Activated T-cell treated with anti-CD3 and anti-CD28 coated beads, Interleukin-2, amount 50 U/mL, for 24 hours (primary cell): ENCODE data around the gene PI4KA.
"Not testable (repeated sequence)": the region's sequence is repeated elsewhere in the genome, so short reads cannot be mapped to it uniquely, and the experiment has no call there.

Experiments
- DNase-seq: peaks from one replicate; pipeline ENCODE4 v3.0.0-alpha.2; 2020
- H3K27ac Mint-ChIP-seq: 2 replicates; pipeline ENCODE4 v1.8.0; 2020; ENCODE audit warnings: mild to moderate bottlenecking, mixed read lengths
- H3K27me3 Mint-ChIP-seq: 2 replicates; pipeline ENCODE4 v1.8.0; 2020; ENCODE audit warnings: mixed read lengths
- H3K36me3 Mint-ChIP-seq: 2 replicates; pipeline ENCODE4 v1.8.0; 2020; ENCODE audit warnings: low read depth, mixed read lengths
- H3K4me1 Mint-ChIP-seq: 2 replicates; pipeline ENCODE4 v1.8.0; 2020; ENCODE audit warnings: low read depth, mixed read lengths
- H3K4me3 Mint-ChIP-seq: 2 replicates; pipeline ENCODE4 v1.8.0; 2020; ENCODE audit warnings: mild to moderate bottlenecking, moderate library complexity, mixed read lengths
- H3K9me3 Mint-ChIP-seq: 2 replicates; pipeline ENCODE4 v1.8.0; 2020; ENCODE audit warnings: mixed read lengths

Gene PI4KA

DNA sequence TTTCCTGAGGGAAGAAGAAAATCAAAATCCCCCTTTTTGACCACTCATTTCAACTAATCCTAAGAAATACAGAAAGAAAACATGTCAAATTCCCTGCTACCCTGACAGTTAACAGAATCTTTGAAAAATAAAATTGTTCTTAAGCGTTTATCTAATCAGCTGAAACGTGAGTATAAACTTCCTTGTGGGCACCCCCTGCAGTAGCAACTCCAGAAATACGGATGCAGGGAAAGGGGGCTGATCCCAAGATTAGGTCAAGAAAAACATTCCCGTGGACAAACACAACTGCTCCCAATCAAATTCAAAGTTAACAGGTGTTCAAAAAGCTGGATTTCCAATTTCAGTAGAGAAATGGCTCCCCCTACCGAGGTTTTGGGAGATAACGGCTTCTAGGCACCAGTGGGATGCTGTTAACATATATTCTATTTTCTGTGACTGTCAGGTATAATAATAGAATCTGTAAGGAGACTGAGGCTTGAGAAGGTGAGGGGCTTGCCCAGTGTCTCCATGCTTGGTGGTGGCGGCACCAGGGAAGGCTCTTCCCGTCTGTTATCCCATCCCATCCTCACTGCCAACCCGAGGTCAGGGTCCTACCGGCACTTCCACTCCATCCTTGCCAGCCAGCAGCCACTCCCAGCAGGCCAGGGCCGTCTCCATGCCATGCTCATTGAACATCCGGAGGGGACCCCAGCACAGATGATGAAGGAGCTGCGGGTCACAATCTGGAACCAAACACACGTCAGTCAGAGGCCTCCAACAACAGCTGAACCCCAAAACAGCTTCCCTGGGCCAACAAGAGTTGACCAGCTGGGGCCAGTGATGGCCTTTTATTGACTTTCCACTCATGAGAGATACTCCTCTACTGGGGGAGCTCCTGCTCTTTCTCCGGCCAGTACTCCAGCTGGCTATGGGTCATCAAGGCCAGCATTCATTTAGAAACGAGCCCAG lies 116.7 kb downstream of the PI4KA start:
- no peaks in the 10 kb centered on the region for H3K9me3 Mint-ChIP-seq
- no peak overlapping the region for H3K4me3 Mint-ChIP-seq
- DNase-seq = peak; percentile 50
- H3K27me3 Mint-ChIP-seq = no peaks in the 10 kb centered on the region
- no peaks in the 10 kb centered on the region for H3K4me1 Mint-ChIP-seq
- peaks cover 76% of the 10 kb centered on the region for H3K36me3 Mint-ChIP-seq
- H3K27ac Mint-ChIP-seq = no peak overlapping the region

DNA sequence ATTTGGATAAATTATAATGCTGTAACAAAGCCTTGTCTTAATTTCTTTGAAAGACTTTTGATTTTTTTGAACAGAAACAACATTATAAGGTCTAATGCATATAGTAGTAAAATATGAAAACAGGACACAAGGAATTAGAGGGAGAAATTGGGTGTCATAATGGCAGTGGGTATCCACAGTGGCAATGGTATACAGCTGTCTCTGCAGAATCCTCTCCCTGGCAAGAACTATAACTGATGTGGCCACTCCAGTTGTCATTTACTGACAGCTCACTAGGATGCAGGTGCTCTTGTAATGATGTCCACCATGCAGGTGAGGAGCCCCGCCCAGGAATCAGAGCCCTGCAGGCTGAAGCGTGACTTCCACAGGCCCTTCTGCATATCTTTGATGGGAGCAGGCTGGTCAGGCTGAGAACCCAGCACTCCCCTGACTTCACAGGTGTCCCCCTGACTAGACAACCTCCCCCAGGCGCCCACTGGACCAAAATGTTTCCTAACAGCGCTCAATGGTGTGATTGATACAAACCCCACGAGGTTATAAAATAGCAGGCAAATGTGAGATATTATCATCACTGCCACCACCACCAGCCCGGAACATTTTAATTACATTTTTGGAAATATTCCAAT lies 117.5 kb downstream of the PI4KA start:
- Mint-ChIP-seq H3K9me3 (no peaks in the 10 kb centered on the region), H3K27me3 (no peaks in the 10 kb centered on the region), H3K4me1 (no peaks in the 10 kb centered on the region), H3K36me3 (peaks cover 76% of the 10 kb centered on the region), H3K27ac (no peak overlapping the region), H3K4me3 (no peak overlapping the region)
- DNase-seq = no peak

DNA sequence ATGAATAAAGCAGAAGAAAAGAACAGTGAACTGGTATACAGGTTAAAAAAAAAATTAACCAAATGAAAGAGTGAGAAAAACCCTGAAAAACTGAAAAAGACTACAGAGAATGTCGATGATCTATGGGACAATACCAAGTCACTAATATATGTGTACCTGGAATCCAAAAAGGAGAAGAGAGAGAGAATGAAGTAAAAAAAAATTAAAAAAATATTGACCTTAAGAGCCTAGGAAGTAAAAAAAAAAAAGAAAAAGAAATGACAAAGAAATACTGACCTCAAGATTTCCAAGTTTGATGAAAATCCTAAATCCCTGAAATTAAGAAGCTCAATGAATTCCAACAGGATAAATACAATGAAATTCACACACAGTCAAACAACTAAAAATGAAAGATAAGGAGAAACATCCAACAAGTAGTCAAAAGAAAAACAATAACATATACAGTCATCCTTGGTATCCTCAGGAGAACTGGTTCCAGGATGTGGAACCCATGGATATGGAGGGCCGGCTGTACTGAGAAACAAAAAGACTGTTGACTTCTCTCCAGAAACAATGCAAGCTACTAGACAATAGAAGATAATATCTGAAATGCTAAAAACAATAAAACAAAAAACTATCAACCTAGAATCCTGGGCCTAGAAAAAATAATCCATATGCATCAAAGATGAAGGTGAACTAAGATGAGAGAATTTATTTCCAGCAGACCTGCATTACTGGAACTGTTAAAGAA lies 118.2 kb downstream of the PI4KA start:
- Mint-ChIP-seq H3K27ac (no peak overlapping the region), H3K9me3 (no peaks in the 10 kb centered on the region), H3K36me3 (peaks cover 78% of the 10 kb centered on the region), H3K27me3 (no peaks in the 10 kb centered on the region), H3K4me3 (no peak overlapping the region), H3K4me1 (no peaks in the 10 kb centered on the region)
- DNase-seq = no peak

DNA sequence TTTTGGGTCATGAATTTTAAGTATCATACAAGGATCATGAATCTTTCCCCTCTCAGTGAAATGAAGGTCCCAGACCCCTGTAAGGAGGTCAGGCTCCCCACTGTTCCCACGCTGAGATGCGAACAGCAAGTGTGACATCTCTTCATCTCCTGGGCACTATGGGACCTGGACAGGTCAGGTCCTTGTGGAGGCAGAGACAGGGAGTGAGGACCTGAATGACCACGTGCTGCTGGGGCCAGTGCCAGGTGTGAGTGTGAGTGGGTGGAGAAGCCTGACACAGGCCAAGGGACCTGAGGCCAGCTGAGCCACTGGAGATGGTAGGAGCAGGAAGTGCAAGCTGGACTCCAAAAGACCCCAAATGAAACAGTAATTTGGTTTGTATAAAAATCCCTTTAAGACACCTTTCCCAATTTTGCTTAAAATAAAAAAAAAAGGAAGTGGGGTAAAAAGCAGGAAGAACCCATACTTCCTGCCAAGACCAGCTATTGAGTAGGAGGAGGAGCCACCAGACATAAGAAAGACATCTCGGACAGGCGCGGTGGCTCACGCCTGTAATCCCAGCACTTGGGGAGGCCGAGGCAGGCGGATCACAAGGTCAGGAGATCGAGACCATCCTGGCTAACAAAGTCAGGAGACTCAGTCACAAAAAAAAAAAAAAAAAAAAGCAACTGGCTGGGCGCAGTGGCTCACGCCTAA lies 120.1 kb downstream of the PI4KA start:
- no peak for DNase-seq
- Mint-ChIP-seq H3K27me3 (no peaks in the 10 kb centered on the region), H3K4me3 (no peak overlapping the region), H3K9me3 (no peaks in the 10 kb centered on the region), H3K27ac (no peak overlapping the region), H3K4me1 (no peaks in the 10 kb centered on the region), H3K36me3 (peaks cover 64% of the 10 kb centered on the region)

DNA sequence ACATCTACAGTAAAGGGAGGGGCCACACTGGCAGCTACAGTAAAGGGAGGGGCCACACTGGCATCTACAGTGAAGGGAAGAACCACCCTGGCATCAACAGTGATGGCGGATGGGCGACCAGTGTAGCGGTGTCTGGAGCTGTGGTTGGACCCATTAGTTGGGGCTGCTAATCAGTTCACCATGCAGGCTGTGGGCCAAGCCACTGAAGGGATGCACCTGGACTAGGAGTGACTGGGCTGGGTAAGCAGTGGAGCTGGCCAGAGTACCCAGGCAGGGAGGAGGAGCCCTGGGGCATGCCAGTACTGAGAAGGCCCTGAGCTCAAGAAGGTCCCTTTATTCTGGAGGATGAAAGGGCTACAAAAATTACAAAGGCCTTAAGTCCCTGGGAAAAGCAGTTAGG lies 121.7 kb downstream of the PI4KA start:
- H3K4me1 Mint-ChIP-seq, H3K27ac Mint-ChIP-seq, DNase-seq, H3K27me3 Mint-ChIP-seq, H3K4me3 Mint-ChIP-seq, H3K9me3 Mint-ChIP-seq: not testable (repeated sequence)
- peaks cover 60% of the 10 kb centered on the region for H3K36me3 Mint-ChIP-seq

DNA sequence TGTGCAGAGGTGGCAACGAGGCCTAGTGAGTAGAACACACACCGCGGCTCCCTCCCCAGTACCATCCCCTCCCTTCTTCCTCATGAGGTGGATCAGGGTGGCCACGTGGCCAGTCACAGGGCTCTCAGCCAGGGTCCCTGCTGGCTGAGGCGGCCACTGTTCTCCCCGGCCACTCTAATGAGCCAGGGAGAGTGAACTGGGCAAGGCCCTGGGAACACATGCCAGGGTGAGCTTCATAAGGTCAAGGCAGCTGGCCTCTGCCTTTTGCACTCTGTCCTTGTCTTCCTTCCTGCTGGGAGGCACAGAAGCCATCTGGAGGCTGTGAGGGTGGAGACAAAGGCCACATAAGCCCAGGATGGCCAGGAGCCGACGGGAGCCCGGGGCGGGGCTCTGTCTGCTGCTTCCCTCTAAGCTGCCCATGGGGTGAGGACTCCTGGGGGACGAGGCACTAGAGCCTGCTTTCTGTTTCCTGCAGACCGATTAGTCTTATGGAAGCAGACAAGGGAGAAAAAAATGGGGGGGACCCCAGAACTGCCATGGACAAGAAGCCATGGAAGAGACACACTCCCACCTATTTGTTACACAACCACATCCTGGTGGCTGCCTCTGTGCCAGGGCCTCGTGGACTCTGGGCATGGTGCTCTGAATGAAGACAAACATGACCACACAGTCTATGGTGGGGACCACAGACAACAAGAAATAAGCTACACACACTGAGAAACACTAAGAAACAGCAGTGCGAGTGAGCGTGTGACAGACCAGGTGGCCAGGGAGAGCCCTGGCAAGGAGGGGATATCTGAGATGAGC lies 123.1 kb downstream of the PI4KA start:
- H3K27ac Mint-ChIP-seq, H3K4me1 Mint-ChIP-seq, H3K9me3 Mint-ChIP-seq, H3K4me3 Mint-ChIP-seq, DNase-seq, H3K27me3 Mint-ChIP-seq: not testable (repeated sequence)
- H3K36me3 Mint-ChIP-seq = peaks cover 49% of the 10 kb centered on the region

DNA sequence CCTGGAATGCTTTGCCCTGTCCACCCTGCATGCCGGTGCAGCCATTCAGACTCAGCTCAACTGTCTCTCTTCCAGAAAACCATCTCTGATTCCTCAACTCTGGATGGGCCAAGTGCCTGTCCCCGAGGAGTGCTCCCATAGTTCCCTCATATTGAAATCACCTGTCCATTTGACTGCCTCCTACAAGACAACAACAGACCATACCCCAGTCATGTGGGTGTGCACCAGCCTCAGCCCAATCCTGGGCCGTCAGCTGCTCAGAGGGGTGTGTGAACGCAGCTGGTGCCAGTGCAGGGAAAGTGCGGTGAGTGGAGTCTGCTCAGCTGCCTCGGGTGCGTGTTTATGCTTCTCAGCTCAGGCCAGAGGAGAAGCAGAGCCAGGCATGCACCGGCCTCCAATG lies 126.2 kb downstream of the PI4KA start:
- DNase-seq, H3K4me1 Mint-ChIP-seq, H3K27me3 Mint-ChIP-seq, H3K4me3 Mint-ChIP-seq, H3K27ac Mint-ChIP-seq, H3K9me3 Mint-ChIP-seq: not testable (repeated sequence)
- H3K36me3 Mint-ChIP-seq = peaks cover 51% of the 10 kb centered on the region

DNA sequence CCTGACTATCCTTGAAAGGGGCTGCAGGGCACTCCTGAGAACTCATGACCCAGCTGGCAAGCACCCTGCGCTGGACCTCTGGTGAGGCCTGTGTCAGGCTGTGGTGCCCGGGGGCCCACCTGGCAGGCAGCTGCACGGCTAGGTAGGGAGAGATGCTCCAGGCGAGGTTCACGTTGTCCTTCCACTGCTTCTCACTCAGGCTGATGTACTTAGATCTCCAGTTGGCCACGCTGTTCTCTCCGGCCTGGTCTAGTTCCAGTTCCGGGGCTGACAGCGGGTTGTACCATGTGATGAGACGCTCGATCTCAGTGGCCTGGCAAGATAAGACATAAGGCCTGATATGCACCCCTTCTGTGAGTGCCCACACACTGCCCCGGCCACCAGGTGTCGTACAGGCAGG lies 129.4 kb downstream of the PI4KA start:
- H3K9me3 Mint-ChIP-seq = no peaks in the 10 kb centered on the region
- H3K36me3 Mint-ChIP-seq = peaks cover 63% of the 10 kb centered on the region
- H3K27me3 Mint-ChIP-seq = no peaks in the 10 kb centered on the region
- no peak for DNase-seq
- H3K4me1 Mint-ChIP-seq = no peaks in the 10 kb centered on the region
- no peak overlapping the region for H3K27ac Mint-ChIP-seq
- no peak overlapping the region for H3K4me3 Mint-ChIP-seq

DNA sequence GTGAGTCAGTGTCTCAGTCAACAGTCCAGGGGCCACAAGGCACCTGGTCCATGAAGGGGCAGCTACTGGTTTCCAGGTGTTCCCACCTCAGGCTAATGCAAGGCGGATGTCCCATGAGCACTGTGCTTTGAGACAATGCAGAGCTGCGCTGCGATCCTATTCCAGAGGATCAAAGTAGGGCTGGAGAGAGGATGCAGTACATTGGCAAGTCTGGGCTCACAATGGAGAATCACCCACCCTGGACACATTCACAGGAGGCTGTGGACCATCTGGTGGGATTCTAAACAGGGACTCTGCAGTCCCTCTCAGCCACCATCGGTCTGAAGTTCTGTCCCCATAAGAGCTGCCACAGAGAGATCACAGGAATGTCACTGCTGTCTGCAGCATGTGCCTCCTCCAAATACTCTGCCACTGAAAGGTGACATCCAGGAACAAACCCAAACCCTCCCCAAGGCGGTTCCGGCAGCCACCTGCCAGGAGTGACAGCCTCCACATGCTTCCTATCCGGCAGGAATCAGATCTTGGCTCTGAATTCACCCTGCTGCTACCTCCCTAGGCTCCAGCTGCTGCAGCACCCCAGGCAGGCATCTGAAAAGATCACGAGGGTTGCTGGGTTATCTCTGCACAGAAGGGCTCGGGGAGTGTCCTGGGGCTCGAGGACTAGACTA lies 130.0 kb downstream of the PI4KA start:
- no peak overlapping the region for H3K27ac Mint-ChIP-seq
- no peaks in the 10 kb centered on the region for H3K4me1 Mint-ChIP-seq
- H3K9me3 Mint-ChIP-seq = no peaks in the 10 kb centered on the region
- no peak overlapping the region for H3K4me3 Mint-ChIP-seq
- H3K36me3 Mint-ChIP-seq = peaks cover 62% of the 10 kb centered on the region
- no peaks in the 10 kb centered on the region for H3K27me3 Mint-ChIP-seq
- DNase-seq = no peak

DNA sequence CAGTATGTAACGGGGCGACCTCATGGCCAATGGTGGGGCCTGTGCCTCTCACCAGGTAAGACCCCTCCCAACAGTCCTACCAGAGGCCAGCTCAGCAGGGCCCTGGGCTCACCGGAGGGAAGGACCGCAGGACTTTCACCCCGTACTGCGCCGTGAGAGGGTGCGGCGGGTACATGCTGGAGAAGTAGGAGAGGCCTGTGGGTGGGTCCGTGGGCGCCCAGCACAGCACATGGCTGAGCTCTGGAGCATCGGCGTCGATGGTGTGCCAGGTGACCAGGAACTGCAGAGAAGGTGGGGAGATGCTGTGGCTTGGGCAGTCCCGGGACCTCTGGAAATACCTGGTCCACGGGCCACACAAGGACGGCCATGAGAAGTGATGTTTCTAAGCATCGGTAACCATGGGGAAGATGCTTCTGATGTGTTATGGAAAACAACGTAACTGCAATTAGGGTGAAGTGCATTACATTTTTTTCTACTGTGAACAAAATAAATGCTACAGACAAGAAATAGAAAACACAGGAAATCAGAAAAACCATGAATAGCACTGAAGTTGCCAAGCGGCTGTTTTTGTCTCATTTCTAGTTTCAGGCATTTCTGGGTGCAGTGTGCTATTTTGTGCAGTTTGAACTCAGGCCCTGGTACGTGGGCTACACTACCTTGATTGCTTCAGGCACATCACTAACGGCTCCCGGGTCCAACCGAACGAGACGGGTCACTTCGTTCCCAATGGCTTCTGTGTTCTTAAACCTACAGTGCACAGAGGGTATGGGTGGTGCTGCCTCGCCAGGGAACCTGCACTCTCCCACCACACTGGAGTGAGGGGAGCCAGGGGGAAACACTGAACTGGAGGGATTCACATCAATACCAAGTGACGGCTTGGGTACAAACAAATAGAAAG lies 131.2 kb downstream of the PI4KA start:
- H3K27ac Mint-ChIP-seq = no peak overlapping the region
- H3K4me3 Mint-ChIP-seq = no peak overlapping the region
- H3K9me3 Mint-ChIP-seq = no peaks in the 10 kb centered on the region
- no peak for DNase-seq
- peaks cover 59% of the 10 kb centered on the region for H3K36me3 Mint-ChIP-seq
- no peaks in the 10 kb centered on the region for H3K27me3 Mint-ChIP-seq
- no peaks in the 10 kb centered on the region for H3K4me1 Mint-ChIP-seq

DNA sequence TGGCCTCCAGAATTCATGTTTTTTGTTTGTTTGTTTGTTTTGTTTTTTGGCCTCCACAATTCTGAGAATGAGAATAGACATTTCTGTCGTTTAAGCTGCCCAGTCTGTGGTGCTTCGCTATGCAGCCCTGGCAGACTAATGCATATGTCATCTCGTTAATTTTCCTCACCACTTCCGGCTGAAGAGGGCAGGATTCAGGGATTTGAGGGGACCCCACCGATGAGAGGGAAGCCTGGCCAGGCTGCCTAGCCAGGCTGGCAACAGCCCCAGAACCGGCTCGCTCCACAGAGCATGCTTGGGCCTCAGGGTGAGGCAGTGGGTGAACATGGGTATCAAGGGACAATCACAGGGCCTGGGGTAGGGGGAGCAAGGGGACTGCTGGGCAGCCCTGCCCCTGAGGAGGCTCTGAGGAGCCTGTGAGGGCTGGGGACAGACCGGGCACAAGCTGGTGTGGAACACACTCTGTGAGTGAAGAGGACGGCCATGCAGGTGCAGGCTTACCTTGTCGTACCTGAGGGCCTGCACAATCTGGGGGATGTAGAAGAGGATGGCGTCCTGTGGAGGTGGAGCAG lies 132.5 kb downstream of the PI4KA start:
- peaks cover 65% of the 10 kb centered on the region for H3K36me3 Mint-ChIP-seq
- no peak for DNase-seq
- H3K4me3 Mint-ChIP-seq = no peak overlapping the region
- no peaks in the 10 kb centered on the region for H3K4me1 Mint-ChIP-seq
- no peak overlapping the region for H3K27ac Mint-ChIP-seq
- no peaks in the 10 kb centered on the region for H3K9me3 Mint-ChIP-seq
- H3K27me3 Mint-ChIP-seq = no peaks in the 10 kb centered on the region

DNA sequence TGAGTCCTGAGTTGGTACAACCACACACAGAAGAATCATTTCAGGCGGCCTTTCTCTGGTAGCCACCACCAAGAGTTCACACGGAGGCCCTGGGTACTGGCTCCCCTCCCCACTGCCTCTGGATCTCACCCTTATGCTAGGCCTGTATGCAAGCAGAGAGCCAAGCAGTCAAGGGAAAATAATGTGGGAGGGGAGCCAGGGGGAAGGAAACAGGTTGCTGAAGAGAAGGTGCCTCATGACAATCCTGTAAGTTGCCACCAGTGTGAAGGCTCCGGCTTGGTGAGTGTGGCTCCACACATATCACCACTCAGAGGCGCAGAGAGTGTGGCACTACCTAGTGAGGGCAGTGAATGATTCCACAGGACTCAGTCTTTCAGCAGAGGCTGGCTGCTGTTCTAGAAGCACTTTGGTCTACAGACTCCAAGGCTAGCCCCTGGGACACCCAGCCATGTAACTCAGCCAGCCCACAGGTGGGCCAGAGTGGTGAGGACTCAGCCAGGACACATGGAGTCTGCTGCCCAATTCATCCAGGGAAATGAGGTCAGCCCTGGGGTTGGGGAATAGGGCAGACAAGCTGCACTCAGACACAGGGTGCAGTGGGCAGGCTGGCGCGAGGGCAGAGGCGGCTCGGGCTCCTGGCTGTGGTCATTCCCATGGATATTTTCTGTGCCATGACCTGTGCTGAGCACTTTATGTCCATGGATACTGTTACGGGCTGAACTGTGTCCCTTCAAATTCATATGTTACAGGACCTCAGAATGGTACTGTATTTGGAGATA lies 133.7 kb downstream of the PI4KA start:
- DNase-seq = no peak
- Mint-ChIP-seq H3K36me3 (peaks cover 73% of the 10 kb centered on the region), H3K27me3 (no peaks in the 10 kb centered on the region), H3K4me1 (no peaks in the 10 kb centered on the region), H3K27ac (no peak overlapping the region), H3K4me3 (no peak overlapping the region), H3K9me3 (no peaks in the 10 kb centered on the region)
